GM18861 (cell line): ENCODE data around the gene RFLNA.
A peak's percentile ranks its signal among the peaks of the same experiment; 100 is the strongest.

ENCODE experiments used
- ATAC-seq: cut with Tn5 transposase; IDR thresholded peaks from one replicate; pipeline ENCODE4 v1.9.1; 2021; ENCODE audit not compliant: unreplicated experiment

The RFLNA gene, protein sequence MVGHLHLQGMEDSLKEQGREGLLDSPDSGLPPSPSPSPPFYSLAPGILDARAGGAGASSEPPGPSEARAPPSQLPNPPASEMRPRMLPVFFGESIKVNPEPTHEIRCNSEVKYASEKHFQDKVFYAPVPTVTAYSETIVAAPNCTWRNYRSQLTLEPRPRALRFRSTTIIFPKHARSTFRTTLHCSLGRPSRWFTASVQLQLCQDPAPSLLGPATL

DNA sequence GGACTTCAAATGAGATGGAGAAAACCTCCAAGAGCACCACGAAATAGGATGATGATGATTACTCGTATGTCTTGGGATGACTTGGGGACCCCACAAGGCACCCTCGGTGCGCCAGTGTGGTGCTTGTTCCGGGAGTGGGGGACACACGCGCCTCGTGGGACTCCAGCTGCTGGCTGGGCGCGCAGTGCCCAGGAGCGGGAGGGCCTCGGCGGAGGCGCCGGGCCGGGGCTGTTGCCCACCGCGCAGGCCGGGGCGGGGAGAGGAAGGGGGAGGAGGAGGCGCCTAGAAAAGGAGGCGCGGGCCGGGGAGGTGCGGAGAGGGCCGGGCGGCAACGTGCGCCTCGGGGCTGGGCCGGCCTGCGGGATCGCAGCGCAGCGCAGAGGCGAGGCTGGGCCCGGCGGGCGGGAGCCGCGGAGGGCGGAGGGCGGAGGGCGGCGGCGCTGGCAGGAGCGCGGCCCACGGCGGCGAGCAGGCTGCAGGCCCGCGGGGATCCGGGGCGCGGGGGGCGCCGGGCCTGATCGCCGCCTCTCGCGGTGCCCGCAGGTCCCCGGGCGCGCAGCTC lies at the start of gene RFLNA:
TSS of gene RFLNA (plus strand) at position 314 of the 562 bp plus-strand sequence. CDS start 337 bp downstream, outside the sequence.
- ATAC-seq, result no peak

DNA sequence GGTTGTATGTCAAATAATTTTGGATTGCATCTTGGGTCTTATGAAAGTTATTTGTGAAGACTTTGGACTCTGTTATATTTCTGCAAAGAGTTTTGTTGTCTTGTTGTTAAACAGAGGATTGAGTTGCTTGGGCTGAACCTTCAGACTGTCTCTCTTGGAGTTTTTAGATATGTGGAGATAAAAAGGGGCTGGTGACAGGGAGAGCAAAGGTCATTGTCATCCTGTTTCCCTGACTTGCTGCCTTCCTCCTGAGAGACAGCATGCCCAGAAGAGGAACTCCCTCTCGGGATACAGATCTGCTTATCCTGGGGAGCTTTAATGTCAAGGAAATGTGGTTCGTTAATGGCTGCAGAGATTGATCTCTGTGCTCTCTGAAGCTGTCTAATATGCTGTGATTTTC lies 47.6 kb upstream of the RFLNA start:
- no peak for ATAC-seq

DNA sequence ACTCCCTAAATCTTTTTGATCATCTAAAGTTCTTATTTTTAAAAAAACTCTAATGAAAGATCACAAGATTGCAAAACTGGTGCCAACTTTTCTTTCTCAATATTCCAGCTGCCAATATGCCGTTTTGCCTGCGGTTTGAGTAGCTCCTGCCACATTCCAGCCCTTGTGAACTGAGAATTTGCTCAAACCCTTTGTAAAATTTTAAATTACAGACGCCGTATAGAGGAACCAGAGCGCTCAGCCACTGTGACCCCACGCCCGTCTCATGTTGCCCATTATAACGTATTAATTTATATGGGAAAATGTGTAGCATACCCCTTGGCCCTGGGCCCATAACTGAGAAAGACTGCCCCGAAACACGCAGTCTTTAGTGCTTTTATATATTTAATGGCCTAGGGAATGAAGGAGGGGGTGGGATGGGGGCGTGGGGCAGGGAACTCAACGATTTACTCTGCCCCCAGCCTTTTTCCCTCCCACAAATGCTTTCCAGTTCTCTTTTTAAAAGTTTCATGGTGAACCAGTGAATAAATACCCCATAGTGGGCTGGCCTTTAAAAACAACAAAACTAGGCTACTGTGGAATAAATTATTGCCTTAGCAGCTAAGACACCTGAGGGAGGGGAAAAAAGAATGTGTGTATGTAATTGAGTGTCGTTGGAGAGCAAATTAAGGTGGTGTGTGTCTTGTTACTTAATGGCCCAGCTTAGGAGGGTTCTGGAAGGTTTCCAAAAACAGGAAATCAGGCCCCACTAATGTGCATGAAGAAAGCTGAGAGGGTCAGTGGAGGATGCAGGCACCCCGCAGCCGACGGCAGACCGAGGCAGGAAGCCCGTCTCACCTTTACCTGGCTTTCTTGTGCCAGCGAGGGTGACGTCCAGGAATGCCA lies 45.7 kb upstream of the RFLNA start:
- no peak for ATAC-seq

DNA sequence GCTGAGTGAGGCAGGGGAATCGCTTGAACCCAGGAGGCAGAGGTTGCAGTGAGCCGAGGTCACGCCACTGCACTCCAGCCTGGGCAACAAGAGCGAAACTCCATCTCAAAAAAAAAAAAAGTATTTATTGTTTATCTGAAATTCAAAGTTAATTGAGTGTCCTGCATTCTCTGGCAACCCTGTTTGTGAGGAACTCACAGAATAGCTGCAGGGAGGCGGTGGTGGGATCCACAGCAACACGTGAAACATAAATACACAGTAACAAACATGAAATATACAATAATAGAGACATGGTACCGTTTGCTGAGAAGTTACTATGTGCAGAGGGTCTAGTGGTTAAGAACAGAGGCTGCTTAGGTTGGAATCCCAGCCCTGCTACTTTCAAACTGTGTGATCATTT lies 43.7 kb upstream of the RFLNA start:
- no peak for ATAC-seq

DNA sequence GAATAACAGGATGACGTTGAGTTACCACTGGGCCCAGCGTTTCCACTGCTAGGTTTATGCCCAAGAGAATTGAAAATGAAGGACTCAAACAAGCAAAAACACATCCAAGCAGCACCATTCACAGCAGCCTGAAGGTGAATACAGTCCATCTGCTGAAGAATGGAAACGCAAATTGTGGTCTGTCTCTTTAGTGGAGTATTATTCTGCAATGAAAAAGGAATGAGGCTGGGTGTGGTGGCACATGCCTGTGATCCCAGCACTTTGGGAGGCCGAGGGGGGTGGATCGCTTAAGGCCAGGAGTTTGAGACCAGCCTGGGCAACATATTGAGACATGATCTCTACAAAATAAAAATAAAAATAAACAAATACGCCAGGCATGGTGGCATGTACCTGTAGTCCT lies 41.9 kb upstream of the RFLNA start:
- no peak for ATAC-seq

DNA sequence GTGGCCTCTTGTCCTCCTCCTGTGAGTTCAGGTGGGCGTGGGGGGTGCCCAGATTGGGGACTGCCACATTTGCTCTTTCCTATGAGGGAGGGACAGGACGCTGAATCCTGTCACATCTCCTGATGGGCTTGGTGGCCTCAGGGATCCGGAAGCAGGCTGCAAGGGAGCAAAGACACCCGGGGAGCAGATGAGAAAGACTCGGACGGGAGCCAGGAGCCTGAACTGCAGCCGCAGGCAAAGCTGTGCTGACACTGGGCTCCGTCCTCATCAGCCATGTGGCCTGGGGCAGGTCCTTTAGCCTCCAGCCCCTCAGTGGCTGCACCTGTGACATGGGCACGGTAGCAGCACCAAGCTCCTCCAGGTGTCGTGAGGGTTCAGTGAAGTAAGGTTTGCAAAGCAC lies 40.8 kb upstream of the RFLNA start:
- ATAC-seq, result no peak

DNA sequence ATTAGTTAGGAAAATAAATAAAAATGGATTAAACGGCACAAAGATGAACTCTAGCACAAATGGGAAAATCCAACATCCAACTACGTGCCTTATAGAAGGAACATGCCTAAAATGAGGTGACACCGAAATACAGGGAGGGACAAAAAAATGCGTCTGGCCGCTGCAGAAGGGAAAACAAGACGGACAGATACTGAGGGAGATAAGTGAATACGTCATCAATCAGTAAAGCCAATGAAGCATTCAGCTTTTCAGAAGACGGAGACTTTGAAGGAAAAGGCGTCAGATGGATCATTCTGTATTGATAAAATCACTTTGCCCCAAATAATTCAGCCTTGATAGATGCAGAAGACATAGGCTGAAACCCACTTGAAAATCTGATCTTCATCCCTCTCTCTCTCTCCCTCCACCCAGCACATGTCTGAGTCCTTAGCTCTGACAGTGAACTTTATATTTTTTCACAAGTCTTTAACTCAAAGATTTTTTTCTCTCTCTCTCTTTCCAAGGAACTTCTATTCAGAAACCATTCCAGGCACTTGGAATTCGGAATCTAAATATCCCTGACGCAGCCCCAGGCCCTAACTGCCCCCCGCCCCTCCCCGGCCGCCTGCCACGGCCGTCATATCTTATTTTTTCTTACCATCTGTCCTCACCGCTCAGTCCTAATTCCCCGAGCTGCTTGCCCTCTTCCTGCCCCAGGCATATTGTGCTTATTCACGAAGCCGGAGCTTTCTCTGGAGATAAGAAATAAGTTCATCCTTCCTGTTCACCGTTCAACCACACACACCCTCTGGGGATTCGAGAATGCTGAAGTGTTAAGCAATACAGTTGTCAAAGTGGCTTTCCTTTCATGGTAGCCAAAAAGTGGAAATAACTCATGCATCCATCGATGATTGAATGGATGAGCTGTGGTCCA lies 35.5 kb upstream of the RFLNA start:
- ATAC-seq, result no peak

DNA sequence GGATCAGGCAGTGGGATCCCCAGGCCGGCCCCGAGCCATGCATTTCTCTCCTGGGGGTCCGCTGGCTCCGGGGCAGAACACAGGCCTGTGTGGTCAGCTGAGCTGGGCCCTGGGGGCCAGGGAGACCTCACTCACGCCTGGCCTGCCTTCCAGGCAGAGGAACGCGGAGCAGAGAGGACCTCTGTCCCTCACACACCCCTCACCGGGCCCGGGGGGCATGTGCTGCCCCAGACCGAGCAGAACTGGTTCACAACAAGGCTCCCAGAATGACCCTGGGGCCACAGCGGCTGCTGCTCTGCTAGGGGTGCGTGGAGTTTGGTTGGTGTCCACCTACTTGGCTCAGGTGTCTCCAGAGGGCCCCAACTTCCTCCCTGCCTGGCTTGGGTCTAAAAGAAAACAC lies 33.0 kb upstream of the RFLNA start:
- no peak for ATAC-seq

DNA sequence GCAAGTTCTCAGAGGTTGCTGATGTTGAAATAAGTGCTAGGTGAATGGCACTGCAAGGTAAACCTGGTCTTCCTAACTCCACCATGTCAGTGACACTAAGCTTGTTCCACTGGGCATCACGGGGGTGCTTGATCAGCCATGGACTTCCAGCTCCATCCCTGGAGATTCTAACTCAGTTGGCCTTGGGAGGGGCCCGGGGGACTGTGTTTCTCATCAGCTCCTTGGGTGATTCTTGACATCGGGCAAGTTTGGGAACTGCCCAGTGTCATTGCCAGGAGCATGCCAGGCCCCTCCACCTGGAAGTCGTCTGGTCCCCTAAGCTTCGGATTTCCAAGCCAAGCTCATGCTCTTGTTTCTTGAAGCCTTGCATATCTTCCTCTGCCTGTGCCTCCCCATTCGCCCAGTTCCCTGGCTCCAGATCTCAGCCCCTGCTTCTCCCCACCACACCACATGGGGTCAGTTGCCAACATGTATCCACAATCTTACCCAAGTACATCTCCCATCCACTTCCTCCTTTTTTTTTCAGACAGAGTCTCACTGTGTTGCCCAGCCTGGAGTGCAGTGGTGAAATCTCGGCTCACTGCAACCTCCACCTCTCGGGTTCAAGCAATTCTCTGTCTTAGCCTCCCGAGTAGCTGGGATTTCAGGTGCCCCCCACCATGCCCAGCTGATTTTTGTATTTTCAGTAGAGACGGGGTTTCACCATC lies 30.7 kb upstream of the RFLNA start:
- ATAC-seq, result no peak

DNA sequence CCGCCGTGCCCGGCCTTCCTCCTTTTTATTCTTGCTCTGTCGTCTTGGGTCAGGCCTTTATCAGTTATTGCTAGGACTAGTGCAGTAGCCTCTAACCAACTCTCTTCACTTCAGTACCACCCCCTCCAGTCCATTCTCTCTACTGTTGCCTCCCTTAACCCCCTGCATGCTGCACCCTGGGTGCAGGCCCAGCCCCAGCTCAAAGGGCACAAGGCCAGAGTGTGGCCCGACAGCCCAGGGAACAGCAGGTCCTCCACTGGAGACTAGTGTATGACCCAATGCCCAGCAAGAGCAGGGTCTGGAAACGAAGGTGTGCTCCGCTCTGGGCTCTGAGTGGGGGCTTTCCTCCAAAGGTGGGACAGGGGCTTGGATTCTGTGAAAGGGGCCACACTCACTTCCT lies 30.0 kb upstream of the RFLNA start:
- ATAC-seq, result no peak

DNA sequence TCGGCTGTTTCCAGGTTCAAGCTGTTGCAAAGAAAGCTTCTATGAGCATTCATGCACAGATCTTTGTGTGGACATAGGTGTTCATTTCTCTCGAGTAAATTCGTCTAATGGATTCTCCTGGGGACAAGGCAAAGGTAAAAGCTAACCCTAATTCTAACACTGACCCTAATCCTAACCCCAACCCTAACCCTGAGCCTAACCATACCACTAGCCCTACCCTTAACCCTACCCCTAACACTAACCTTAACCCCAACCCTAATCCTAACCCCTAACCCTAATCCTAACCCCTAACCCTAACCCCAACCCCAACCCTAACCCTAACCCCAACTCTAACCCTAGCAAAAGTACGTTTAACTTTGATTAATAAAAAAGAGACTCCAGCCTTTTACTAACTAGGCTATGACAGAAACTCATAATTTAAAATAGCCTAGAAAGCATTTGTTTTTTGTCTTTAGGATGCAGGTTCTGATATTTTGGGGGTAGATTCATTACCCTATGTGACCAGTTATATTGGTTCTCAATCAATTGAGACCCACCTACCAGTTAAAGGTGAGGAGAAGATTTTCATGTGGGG lies 27.6 kb upstream of the RFLNA start:
- no peak for ATAC-seq

DNA sequence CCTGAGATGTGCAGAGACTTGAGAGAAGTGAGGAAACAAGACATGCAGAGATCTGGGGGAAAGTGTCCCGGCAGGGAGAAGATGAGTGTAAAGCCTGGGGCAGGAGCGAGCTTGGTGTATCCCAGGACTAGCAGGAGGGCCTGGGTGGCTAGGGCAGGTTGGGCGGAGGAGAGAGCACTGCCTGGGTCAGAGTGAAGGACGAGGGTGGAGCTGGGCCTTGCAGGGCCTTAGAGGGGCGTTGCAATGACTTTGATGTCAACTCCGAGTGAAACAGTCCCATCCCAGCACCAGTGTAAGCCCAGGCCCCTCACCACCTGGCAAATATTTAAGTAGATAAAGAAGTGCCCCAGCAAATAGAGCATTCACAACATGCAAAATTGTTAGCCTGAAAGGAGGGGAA lies 24.2 kb upstream of the RFLNA start:
- ATAC-seq, result no peak

DNA sequence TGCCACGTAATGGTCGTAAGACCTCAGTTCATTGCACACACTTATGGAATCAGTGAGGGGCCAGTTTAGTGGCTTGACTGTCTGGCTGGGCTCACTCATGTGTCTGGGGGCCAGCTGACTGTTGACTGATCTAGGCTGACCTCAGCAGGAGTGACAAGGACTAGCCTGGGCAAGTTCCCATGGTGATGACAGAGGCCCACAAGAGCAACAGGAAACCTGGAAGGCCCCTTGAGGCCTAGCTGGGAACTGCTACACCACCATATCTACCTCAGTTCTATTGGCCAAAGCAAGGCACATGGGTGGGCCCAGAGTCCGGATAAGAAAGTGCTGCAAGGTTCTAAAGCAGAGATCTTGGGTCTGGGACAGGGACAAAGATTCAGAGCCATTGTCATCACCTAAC lies 21.3 kb upstream of the RFLNA start:
- peak; percentile 67 for ATAC-seq

DNA sequence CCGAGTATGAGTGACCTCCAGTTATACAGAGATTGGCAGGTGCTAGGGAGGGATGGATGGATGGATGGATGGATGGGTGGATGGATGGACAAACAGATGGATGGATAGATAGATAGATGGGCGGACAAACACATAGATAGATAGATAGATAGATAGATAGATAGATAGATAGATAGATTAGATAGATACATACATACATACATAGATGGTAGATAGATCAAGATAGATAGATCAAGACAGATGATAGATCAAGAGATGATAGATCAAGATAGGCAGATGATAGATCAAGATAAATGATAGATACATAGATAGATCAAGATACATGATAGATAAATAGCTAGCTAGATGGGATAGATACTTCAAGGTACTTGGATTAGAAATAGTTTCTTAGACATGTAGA lies 18.6 kb upstream of the RFLNA start:
- no peak for ATAC-seq

DNA sequence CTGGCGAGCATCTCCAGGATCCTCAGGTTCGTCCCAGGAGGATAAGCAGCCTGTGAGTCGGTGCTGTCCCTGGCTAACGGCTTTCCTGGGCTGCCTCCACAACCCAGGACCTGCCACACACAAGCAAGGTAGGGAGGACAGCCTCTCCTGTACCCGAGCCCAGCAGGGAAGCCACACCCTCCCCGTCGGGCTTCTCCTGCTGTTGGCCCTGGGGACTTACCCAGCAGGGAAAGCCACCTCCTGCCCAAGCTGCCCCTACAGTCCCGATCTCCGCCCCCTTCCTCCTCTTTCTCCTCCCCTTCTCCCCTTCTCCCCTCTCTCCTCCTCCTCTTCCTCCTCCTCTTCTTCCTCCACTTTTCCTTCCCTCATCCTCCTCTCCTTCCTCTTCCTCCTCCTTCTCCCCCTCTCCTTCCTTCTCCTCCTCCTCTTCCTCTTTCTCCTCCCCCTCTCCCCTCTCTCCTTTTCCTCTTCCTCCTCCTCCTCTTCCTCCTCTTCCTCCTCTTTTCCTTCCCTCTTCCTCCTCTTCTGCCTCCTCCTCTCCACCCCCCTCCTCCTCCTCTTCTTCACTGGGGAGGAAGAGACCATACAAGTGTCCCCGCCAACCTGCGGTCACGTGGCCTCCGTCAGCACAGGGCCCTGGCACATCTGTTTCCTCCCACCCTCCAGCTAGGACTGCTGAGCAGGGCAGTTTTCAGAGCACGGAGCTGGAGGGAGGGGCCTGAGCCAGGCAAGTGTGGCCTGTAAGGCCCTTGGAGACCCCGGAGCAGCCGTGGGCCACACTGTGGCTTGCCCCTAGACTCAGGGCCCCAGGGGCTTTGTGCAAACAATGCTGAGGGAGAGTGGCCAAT lies 17.3 kb upstream of the RFLNA start:
- no peak for ATAC-seq

DNA sequence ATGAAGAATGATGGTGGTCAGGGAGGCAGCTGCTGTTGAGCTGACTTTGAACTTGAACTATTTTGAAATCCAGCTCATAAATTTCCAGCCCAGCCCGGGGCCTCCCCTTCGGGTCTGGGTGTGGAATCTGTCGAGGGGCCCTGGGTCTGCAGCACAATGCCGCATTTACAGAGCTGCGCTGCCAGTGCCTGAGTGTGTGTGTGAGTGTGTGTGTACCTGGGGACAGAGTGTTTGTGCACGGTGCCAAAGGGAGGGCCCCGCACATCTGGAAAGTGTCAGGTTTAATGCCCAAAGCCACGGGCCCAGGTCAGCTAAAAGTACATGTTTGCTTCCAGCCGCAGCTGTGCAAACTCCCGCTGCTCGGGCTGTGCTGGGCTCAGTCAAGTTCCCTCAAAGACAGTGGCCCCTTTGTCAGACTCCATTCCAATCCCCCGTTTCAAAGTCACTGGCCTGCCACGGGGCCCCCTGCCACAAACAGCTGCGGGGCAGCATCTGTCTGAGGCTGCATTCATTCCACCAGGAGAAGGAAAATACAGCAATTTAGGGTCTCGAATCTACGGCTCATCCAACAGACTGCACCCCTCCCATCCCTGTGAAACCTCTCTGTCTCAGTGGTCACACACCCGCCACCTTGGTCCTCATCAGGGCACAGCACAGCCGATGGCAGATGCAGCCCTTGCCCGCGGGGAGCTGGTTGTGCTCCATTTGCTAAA lies 16.3 kb upstream of the RFLNA start:
- no peak for ATAC-seq

DNA sequence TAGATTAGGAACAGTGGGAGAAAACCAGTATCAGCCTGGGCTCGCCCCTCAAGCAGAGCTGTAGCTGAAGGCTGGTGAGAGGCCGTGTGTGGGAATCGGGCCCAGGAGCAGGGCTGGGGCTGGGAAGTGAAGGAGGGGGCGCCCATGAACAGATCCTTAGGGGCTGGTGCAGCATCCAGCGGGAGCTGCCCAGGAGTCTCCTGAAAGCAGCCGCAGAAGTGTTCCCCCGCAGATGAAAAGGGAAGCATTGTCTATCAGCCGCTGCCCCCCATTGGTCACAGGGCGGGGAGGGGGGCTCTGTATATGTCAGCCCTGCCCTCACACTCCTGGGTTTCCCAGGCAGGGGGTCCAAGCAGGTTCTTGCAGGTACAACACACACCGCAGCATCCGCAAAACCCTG lies 15.6 kb upstream of the RFLNA start:
- ATAC-seq, result no peak

DNA sequence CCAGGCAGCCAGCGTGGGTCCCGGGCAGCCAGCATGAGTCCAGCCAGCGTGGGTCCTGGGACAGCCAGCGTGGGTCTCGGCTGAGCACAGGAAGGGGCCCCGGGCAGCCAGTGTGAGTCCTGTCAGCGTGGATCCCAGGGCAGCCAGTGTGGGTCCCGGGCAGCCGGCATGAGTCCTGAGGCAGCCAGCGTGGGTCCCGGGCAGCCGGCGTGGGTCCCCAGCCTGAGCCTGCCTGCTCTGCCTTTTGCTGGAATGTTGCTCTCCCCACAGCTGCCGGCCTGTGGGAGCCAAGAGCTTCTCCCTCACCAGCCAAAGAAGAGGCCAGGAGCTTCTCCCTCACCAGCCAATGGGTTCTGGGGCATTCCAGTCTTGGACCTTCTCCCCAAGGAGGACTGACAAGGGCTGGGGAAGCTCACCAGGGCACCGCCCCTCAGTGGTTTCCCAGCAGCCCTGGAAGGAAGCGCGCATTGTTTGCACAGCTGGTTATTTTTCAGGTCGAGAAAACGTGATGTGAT lies 15.0 kb upstream of the RFLNA start:
- no peak for ATAC-seq
